HEK293T (cell line): ENCODE results near the gene POGZ.

Source experiments
- ARNT ChIP-seq: fragments of 450-650 bp; IDR thresholded peaks from 2 replicates; pipeline ENCODE4 v1.6.1; 2017; ENCODE audit warnings: mild to moderate bottlenecking
- BHLHE40 ChIP-seq: fragments of 450-650 bp; IDR thresholded peaks from 2 replicates; pipeline ENCODE4 v1.6.1; 2016; ENCODE audit warnings: mild to moderate bottlenecking, moderate library complexity, borderline replicate concordance
- ELF4 ChIP-seq: fragments of 450-650 bp; IDR thresholded peaks from 2 replicates; pipeline ENCODE4 v1.6.1; 2017; ENCODE audit warnings: antibody characterized with exemption
- FOXA1 ChIP-seq: fragments of 450-650 bp; IDR thresholded peaks from 2 replicates; pipeline ENCODE4 v1.6.1; 2016; ENCODE audit warnings: mild to moderate bottlenecking
- FOXM1 ChIP-seq: fragments of 450-650 bp; IDR thresholded peaks from 2 replicates; pipeline ENCODE4 v1.6.1; 2017; ENCODE audit warnings: mild to moderate bottlenecking, borderline replicate concordance
- HDGF ChIP-seq: fragments of 450-650 bp; IDR thresholded peaks from 2 replicates; pipeline ENCODE4 v1.6.1; 2017; ENCODE audit warnings: antibody characterized with exemption, borderline replicate concordance
- LEF1 ChIP-seq: fragments of 450-650 bp; IDR thresholded peaks from 2 replicates; pipeline ENCODE4 v1.6.1; 2017; ENCODE audit warnings: mild to moderate bottlenecking, borderline replicate concordance
- NFRKB ChIP-seq: fragments of 450-650 bp; IDR thresholded peaks from 2 replicates; pipeline ENCODE4 v1.6.1; 2016; ENCODE audit warnings: mild to moderate bottlenecking, moderate library complexity
- SP1 ChIP-seq: fragments of 450-650 bp; IDR thresholded peaks from 2 replicates; pipeline ENCODE4 v1.6.1; 2017
- SUZ12 ChIP-seq: fragments of 450-650 bp; IDR thresholded peaks from 2 replicates; pipeline ENCODE4 v1.6.1; 2016; ENCODE audit warnings: mild to moderate bottlenecking
- TARDBP ChIP-seq: fragments of 450-650 bp; IDR thresholded peaks from 2 replicates; pipeline ENCODE4 v1.6.1; 2016
- ZNF384 ChIP-seq: fragments of 450-650 bp; IDR thresholded peaks from 2 replicates; pipeline ENCODE4 v1.6.1; 2016
- TF ChIP-seq, protein P1 (sequence below): fragments of 450-650 bp; IDR thresholded peaks from 2 replicates; pipeline ENCODE4 v1.6.1; 2016

DNA sequence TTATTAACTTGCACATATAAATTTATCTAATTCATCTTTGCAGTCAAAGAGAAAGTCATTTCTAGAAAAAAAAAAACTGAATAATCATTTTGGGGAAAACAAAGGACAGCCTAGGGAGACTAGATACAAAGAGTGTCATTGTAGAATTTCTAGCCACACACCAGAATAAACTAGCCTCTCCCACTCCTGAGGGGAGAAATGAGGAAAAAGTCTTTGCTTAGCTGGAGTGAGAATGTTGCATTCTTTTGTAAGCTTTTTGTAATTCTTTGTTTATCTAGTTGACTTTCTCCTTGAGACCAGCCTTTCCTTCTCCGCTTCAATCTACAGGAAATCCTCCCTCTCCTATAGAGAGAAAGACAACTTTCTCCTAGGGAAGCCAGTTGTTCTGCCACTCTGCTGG is 36.0 kb upstream of the POGZ start:
- no peak for TF ChIP-seq ZNF384
- no peak for TF ChIP-seq BHLHE40
- no peak for TF ChIP-seq SP1
- no peak for TF ChIP-seq NFRKB
- TF ChIP-seq HDGF: no peak
- TF ChIP-seq LEF1: no peak
- TF ChIP-seq ARNT: no peak
- no peak for TF ChIP-seq ELF4
- no peak for TF ChIP-seq FOXM1
- TF ChIP-seq, protein P1, sequence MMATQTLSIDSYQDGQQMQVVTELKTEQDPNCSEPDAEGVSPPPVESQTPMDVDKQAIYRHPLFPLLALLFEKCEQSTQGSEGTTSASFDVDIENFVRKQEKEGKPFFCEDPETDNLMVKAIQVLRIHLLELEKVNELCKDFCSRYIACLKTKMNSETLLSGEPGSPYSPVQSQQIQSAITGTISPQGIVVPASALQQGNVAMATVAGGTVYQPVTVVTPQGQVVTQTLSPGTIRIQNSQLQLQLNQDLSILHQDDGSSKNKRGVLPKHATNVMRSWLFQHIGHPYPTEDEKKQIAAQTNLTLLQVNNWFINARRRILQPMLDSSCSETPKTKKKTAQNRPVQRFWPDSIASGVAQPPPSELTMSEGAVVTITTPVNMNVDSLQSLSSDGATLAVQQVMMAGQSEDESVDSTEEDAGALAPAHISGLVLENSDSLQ: no peak
- no peak for TF ChIP-seq FOXA1
- no peak for TF ChIP-seq SUZ12
- no peak for TF ChIP-seq TARDBP
